HEK293 (cell line): ENCODE measurements around the gene APEX1.

Experiments used
- BCL11A ChIP-seq: fragments of 450-650 bp; formaldehyde crosslinking; IDR thresholded peaks from 2 replicates; pipeline ENCODE4 v1.5.1; 2016; ENCODE audit warnings: low read depth, missing biosample characterization, missing genetic modification characterization
- CTCF ChIP-seq: fragments of 450-650 bp; formaldehyde crosslinking; IDR thresholded peaks from 2 replicates; pipeline ENCODE4 v1.5.1; 2016; ENCODE audit warnings: missing biosample characterization, missing genetic modification characterization
- HOXA7 ChIP-seq: sonication (generic); formaldehyde crosslinking; IDR thresholded peaks from 2 replicates; pipeline ENCODE4 v1.8.1; 2022; ENCODE audit warnings: missing genetic modification reagents, borderline replicate concordance
- ZNF24 ChIP-seq: fragments of 450-650 bp; formaldehyde crosslinking; IDR thresholded peaks from 2 replicates; pipeline ENCODE4 v1.5.1; 2016; ENCODE audit warnings: missing biosample characterization, missing genetic modification characterization
- ZNF248 ChIP-seq: fragments of 450-650 bp; formaldehyde crosslinking; IDR thresholded peaks from 2 replicates; pipeline ENCODE4 v1.5.1; 2017; ENCODE audit warnings: missing biosample characterization, missing genetic modification characterization
- ZNF274 ChIP-seq, 2 experiments: fragments of 200-500 bp in 1 of 2; fragments of 450-650 bp in 1 of 2; sonication (Bioruptor generic) in 1 of 2; formaldehyde crosslinking in 1 of 2; IDR thresholded peaks; 2 replicates each; pipeline versions ENCODE4 v1.5.1 to v1.6.1; 2014 to 2016; ENCODE audit warnings: borderline replicate concordance in 1 of 2, inconsistent platforms in 1 of 2, low read length in 1 of 2, missing biosample characterization in 1 of 2, missing genetic modification characterization in 1 of 2
- ZNF354C ChIP-seq: fragments of 450-650 bp; formaldehyde crosslinking; IDR thresholded peaks from 2 replicates; pipeline ENCODE4 v1.5.1; 2016; ENCODE audit warnings: missing biosample characterization, missing genetic modification characterization, low read depth, borderline replicate concordance
- ZNF549 ChIP-seq: fragments of 450-650 bp; IDR thresholded peaks from 2 replicates; pipeline ENCODE4 v1.5.1; 2018; ENCODE audit warnings: missing biosample characterization, missing genetic modification characterization, mild to moderate bottlenecking, inconsistent platforms, moderate library complexity
- TF ChIP-seq, protein P1 (sequence below): fragments of 450-650 bp; formaldehyde crosslinking; IDR thresholded peaks from 2 replicates; pipeline ENCODE4 v1.5.1; 2017; ENCODE audit warnings: missing biosample characterization, missing genetic modification characterization
- TF ChIP-seq, protein P2 (sequence below): fragments of 450-650 bp; formaldehyde crosslinking; IDR thresholded peaks from 2 replicates; pipeline ENCODE4 v1.5.1; 2016; ENCODE audit warnings: missing biosample characterization, missing genetic modification characterization
- TF ChIP-seq, protein P3 (sequence below): fragments of 450-650 bp; formaldehyde crosslinking; IDR thresholded peaks from 2 replicates; pipeline ENCODE4 v1.5.1; 2016; ENCODE audit warnings: missing biosample characterization, missing genetic modification characterization
- TF ChIP-seq, protein P4 (sequence below): fragments of 450-650 bp; formaldehyde crosslinking; optimal IDR thresholded peaks from 2 replicates; pipeline ENCODE3; 2016; ENCODE audit warnings: missing biosample characterization, mild to moderate bottlenecking, missing genetic modification characterization

- TF ChIP-seq, protein P1, sequence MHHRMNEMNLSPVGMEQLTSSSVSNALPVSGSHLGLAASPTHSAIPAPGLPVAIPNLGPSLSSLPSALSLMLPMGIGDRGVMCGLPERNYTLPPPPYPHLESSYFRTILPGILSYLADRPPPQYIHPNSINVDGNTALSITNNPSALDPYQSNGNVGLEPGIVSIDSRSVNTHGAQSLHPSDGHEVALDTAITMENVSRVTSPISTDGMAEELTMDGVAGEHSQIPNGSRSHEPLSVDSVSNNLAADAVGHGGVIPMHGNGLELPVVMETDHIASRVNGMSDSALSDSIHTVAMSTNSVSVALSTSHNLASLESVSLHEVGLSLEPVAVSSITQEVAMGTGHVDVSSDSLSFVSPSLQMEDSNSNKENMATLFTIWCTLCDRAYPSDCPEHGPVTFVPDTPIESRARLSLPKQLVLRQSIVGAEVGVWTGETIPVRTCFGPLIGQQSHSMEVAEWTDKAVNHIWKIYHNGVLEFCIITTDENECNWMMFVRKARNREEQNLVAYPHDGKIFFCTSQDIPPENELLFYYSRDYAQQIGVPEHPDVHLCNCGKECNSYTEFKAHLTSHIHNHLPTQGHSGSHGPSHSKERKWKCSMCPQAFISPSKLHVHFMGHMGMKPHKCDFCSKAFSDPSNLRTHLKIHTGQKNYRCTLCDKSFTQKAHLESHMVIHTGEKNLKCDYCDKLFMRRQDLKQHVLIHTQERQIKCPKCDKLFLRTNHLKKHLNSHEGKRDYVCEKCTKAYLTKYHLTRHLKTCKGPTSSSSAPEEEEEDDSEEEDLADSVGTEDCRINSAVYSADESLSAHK: no peak
- no peak for TF ChIP-seq CTCF (tag by site-specific recombination)
- peak; percentile 77; the same call in 1 of the 2 replicates for TF ChIP-seq ZNF24 (tag by site-specific recombination)
- TF ChIP-seq ZNF248 (tag by site-specific recombination): no peak
- TF ChIP-seq ZNF274 (IDR thresholded peaks at IDR 0.05; ENCODE audit: low read length): no peak
- no peak for TF ChIP-seq ZNF274 (tag by site-specific recombination; IDR thresholded peaks at IDR 0.05; ENCODE audit: borderline replicate concordance)
- TF ChIP-seq BCL11A (tag by site-specific recombination): no peak
- TF ChIP-seq, protein P2, sequence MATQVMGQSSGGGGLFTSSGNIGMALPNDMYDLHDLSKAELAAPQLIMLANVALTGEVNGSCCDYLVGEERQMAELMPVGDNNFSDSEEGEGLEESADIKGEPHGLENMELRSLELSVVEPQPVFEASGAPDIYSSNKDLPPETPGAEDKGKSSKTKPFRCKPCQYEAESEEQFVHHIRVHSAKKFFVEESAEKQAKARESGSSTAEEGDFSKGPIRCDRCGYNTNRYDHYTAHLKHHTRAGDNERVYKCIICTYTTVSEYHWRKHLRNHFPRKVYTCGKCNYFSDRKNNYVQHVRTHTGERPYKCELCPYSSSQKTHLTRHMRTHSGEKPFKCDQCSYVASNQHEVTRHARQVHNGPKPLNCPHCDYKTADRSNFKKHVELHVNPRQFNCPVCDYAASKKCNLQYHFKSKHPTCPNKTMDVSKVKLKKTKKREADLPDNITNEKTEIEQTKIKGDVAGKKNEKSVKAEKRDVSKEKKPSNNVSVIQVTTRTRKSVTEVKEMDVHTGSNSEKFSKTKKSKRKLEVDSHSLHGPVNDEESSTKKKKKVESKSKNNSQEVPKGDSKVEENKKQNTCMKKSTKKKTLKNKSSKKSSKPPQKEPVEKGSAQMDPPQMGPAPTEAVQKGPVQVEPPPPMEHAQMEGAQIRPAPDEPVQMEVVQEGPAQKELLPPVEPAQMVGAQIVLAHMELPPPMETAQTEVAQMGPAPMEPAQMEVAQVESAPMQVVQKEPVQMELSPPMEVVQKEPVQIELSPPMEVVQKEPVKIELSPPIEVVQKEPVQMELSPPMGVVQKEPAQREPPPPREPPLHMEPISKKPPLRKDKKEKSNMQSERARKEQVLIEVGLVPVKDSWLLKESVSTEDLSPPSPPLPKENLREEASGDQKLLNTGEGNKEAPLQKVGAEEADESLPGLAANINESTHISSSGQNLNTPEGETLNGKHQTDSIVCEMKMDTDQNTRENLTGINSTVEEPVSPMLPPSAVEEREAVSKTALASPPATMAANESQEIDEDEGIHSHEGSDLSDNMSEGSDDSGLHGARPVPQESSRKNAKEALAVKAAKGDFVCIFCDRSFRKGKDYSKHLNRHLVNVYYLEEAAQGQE (tag by site-specific recombination): no peak
- TF ChIP-seq, protein P3, sequence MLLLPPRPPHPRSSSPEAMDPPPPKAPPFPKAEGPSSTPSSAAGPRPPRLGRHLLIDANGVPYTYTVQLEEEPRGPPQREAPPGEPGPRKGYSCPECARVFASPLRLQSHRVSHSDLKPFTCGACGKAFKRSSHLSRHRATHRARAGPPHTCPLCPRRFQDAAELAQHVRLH (tag by site-specific recombination): peak; percentile 26; the same call in 1 of the 2 replicates
- no peak for TF ChIP-seq HOXA7
- TF ChIP-seq, protein P4, sequence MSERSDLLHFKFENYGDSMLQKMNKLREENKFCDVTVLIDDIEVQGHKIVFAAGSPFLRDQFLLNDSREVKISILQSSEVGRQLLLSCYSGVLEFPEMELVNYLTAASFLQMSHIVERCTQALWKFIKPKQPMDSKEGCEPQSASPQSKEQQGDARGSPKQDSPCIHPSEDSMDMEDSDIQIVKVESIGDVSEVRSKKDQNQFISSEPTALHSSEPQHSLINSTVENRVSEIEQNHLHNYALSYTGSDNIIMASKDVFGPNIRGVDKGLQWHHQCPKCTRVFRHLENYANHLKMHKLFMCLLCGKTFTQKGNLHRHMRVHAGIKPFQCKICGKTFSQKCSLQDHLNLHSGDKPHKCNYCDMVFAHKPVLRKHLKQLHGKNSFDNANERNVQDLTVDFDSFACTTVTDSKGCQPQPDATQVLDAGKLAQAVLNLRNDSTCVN: peak; percentile 36
- no peak for TF ChIP-seq ZNF549
- no peak for TF ChIP-seq ZNF354C
Measured at GRCh38 chr14:20412876-20413743, 41.9 kb upstream of the APEX1 start, which contains the start of gene TEP1.
